Erythroblast (primary cell): ENCODE measurements around the gene PAEP.

ENCODE experiments used
- GATA1 ChIP-seq: IDR thresholded peaks from 2 replicates; pipeline ENCODE4 v1.6.1; 2011; ENCODE audit warnings: low read depth, mild to moderate bottlenecking, control low read depth, low read length, moderate library complexity
- POLR2A ChIP-seq: IDR thresholded peaks from 2 replicates; pipeline ENCODE4 v1.6.1; 2011; ENCODE audit warnings: mild to moderate bottlenecking, low read length

DNA sequence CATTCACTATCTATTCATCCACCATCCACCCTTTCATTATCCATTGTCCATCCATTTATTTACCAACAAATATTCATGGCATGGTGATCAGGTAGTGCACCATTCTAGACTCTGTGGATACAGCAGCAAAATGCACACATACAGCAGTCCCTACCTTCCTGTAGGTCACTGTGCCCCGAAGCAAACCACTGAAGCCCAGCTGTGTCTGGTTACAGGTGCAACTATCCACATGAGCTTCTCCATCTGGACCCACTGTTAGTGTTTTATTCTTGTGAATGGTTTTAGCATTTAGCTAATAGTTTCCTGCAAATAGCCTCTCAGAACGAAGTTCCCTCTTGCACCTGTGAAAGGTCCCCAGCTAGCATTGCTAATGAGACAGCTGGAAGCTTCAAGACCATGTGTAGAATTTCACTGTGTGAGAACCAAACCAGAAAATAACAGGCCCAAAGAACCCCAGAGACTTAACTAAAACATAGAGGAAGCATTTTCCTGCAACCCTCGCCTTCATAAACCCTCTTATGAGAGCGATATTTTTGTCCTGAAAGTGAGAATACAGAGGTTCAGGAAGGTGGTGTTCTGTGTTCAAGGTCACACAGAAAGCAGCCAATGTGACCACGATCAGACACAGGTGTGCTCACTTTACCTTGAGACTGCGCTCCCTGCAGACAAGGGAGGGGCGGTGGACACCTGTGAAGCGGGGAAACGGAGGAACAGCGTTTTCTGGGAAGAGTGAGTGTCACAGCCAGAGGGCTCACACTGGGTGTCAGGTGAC lies 18.5 kb downstream of the PAEP start:
- TF ChIP-seq POLR2A (no peak), GATA1 (no peak)
